ENCODE data around the gene MCMBP.

Gene MCMBP

DNA sequence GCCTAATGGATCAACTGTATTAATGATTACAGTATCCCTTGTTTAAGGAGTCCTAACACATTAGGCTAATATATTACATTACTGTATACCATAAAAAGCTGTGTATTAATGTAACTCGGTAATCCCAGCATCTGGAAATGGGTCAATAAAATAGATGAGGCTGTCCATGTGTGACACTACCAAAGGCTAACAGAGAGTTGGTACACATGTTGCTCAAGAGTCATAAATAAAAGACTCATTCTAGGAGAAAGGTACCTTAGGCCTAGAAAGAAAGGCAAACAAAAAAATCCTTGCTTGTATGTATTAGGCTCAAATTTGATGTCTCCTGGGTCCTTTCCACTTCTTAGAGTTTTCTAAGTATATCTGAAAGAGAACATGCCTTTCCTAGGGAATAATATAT, 14.6 kb downstream of the MCMBP start:
- Histone ChIP-seq H3K9ac (ENCODE audit: low read length) (no peak overlapping the region), H3K27ac (ENCODE audit: low read length) (no peak overlapping the region), H3K36me3 (replicated peaks; ENCODE audit: insufficient read depth, low read length) (peaks cover 20% of the 10 kb centered on the region), H3K9me2 (replicated peaks; ENCODE audit: insufficient read depth, low read length) (no peaks in the 10 kb centered on the region), H3K4me2 (ENCODE audit: low read depth, low read length) (no peak overlapping the region), H4K20me1 (ENCODE audit: insufficient read depth, low read length) (peaks cover 54% of the 10 kb centered on the region), H3K9me3 (replicated peaks; ENCODE audit: insufficient read depth, low read length) (no peaks in the 10 kb centered on the region), H3F3A (ENCODE audit: insufficient read depth, low read length) (peaks cover 7% of the 10 kb centered on the region; the same call in 1 of the 2 replicates), H3K79me2 (ENCODE audit: low read length) (peaks cover 67% of the 10 kb centered on the region), H3K27me3 (replicated peaks; ENCODE audit: insufficient read depth, low read length) (no peaks in the 10 kb centered on the region), H3K4me1 (ENCODE audit: low read length) (0 out of 2 replicates have a peak, but pooled peaks cover 4% of the 10 kb centered on the region), H2AFZ (ENCODE audit: low read length) (no peak overlapping the region), H3K4me3 (ENCODE audit: low read length) (no peak overlapping the region)
- TF ChIP-seq EZH2 (optimal IDR thresholded peaks at IDR 0.05; ENCODE audit: low read depth, low read length) (no peak), EZH2phosphoT487 (IDR thresholded peaks at IDR 0.05; ENCODE audit: low read length) (no peak)
- TF ChIP-seq, protein P1, sequence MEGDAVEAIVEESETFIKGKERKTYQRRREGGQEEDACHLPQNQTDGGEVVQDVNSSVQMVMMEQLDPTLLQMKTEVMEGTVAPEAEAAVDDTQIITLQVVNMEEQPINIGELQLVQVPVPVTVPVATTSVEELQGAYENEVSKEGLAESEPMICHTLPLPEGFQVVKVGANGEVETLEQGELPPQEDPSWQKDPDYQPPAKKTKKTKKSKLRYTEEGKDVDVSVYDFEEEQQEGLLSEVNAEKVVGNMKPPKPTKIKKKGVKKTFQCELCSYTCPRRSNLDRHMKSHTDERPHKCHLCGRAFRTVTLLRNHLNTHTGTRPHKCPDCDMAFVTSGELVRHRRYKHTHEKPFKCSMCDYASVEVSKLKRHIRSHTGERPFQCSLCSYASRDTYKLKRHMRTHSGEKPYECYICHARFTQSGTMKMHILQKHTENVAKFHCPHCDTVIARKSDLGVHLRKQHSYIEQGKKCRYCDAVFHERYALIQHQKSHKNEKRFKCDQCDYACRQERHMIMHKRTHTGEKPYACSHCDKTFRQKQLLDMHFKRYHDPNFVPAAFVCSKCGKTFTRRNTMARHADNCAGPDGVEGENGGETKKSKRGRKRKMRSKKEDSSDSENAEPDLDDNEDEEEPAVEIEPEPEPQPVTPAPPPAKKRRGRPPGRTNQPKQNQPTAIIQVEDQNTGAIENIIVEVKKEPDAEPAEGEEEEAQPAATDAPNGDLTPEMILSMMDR (IDR thresholded peaks at IDR 0.05; ENCODE audit: low read length) = no peak
- DNase-seq = no peak

DNA sequence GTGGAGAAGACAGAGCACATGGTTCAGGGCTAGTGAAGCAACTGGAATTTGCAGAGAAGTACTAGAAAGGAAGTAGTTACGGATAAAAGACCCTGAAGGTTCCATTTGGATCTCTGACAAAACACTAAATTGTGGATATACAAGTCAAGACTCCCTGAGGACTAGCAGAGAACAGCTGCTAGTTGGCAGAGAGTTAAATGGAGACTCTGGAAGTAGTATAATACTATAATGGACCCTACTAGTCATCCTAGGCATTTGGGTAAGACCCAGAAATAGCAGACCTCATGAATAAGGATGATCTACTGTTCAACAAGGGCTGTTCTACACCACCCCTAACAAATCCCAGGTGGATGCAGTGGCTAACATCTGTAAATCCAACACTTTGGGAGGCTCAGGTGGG, 19.1 kb downstream of the MCMBP start:
- Histone ChIP-seq H3K4me3 (ENCODE audit: low read length) (no peak overlapping the region), H3K4me2 (ENCODE audit: low read depth, low read length) (no peak overlapping the region), H3K9me2 (replicated peaks; ENCODE audit: insufficient read depth, low read length) (no peaks in the 10 kb centered on the region), H3K36me3 (replicated peaks; ENCODE audit: insufficient read depth, low read length) (peaks cover 33% of the 10 kb centered on the region), H3K79me2 (ENCODE audit: low read length) (peaks cover 35% of the 10 kb centered on the region), H3K27ac (ENCODE audit: low read length) (no peak overlapping the region), H4K20me1 (ENCODE audit: insufficient read depth, low read length) (0 out of 2 replicates have a peak, but pooled peaks cover 12% of the 10 kb centered on the region), H3F3A (ENCODE audit: insufficient read depth, low read length) (0 out of 2 replicates have a peak, but pooled peaks cover 4% of the 10 kb centered on the region), H3K9me3 (replicated peaks; ENCODE audit: insufficient read depth, low read length) (no peaks in the 10 kb centered on the region), H3K27me3 (replicated peaks; ENCODE audit: insufficient read depth, low read length) (no peaks in the 10 kb centered on the region), H3K9ac (ENCODE audit: low read length) (no peak overlapping the region), H2AFZ (ENCODE audit: low read length) (no peak overlapping the region), H3K4me1 (ENCODE audit: low read length) (no peaks in the 10 kb centered on the region)
- TF ChIP-seq, protein P1 (IDR thresholded peaks at IDR 0.05; ENCODE audit: low read length) = no peak
- TF ChIP-seq EZH2 (optimal IDR thresholded peaks at IDR 0.05; ENCODE audit: low read depth, low read length) = no peak
- no peak for DNase-seq

DNA sequence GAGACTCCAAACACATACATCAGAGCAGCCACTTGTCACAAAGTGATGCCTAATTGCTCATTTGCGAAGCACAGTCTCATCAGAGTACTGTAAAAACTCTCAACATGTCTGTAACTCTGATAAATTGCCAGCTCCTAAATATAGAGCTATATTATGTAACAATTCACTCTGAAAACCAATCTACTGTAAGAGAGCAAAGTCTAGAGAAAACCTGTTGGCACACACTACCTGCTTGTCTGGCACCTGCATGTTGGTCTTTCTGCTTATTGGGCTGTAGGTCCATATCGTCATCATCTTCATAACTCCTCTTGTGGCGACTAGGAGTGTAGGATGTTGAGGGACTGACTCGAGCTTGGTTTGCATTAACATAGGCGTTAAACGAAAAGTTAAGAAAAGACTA, 19.8 kb downstream of the MCMBP start:
- no peaks in the 10 kb centered on the region for H3K9me3 ChIP-seq (replicated peaks; ENCODE audit: insufficient read depth, low read length)
- 0 out of 2 replicates have a peak, but pooled peaks cover 4% of the 10 kb centered on the region for H4K20me1 ChIP-seq (ENCODE audit: insufficient read depth, low read length)
- no peaks in the 10 kb centered on the region for H3K27me3 ChIP-seq (replicated peaks; ENCODE audit: insufficient read depth, low read length)
- no peaks in the 10 kb centered on the region for H3K9me2 ChIP-seq (replicated peaks; ENCODE audit: insufficient read depth, low read length)
- H3K79me2 ChIP-seq (ENCODE audit: low read length) = peaks cover 28% of the 10 kb centered on the region
- H3K36me3 ChIP-seq (replicated peaks; ENCODE audit: insufficient read depth, low read length) = peaks cover 26% of the 10 kb centered on the region
- no peak for DNase-seq
- no peaks in the 10 kb centered on the region for H3K4me1 ChIP-seq (ENCODE audit: low read length)
- H3K4me2 ChIP-seq (ENCODE audit: low read depth, low read length) = no peak overlapping the region
- H2AFZ ChIP-seq (ENCODE audit: low read length) = no peak overlapping the region
- H3K27ac ChIP-seq (ENCODE audit: low read length) = no peak overlapping the region
- no peak overlapping the region for H3K4me3 ChIP-seq (ENCODE audit: low read length)
- TF ChIP-seq EZH2phosphoT487 (IDR thresholded peaks at IDR 0.05; ENCODE audit: low read length) (no peak), EZH2 (optimal IDR thresholded peaks at IDR 0.05; ENCODE audit: low read depth, low read length) (no peak)
- TF ChIP-seq, protein P1 (IDR thresholded peaks at IDR 0.05; ENCODE audit: low read length) = no peak
- H3K9ac ChIP-seq (ENCODE audit: low read length) = no peak overlapping the region
- H3F3A ChIP-seq (ENCODE audit: insufficient read depth, low read length) = no peaks in the 10 kb centered on the region

All from MM.1S (cell line).